Activated T-cell treated with anti-CD3 and anti-CD28 coated beads for 24 hours (primary cell): ENCODE measurements around the gene ELAVL2.

Experiments
- DNase-seq: peaks from one replicate; pipeline ENCODE4 v3.0.0-alpha.2; 2020; ENCODE audit warnings: low read depth

The ELAVL2 gene

DNA sequence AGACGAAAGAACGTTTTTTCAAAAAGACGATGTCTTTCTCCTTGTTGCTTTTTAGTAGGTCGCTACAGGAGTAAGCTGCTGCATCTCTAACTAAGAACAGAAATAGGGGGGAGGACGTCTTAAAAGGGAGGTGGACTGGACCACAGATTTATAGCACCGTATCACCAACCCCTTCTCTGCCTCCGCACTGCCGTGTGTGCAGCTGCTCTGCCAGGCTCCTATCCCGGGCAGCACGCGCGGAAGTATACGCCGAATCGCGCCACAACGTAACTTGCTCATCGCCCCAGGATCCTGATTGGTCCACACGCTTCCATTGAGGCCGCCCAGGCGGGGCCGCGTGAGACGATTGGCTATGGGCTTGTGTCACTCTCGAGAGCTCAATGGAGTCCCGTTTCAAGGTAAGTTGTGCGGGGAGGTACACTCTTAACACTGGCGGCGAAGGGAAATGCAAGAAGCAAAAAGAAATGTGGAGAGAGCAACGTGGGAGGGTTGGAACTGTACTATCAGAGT lies at the start of gene ELAVL2:
TSS of gene ELAVL2 (minus strand) at position 121 of the 510 bp plus-strand sequence. CDS start 64,006 bp downstream, outside the sequence.
- peak; percentile 18 for DNase-seq

DNA sequence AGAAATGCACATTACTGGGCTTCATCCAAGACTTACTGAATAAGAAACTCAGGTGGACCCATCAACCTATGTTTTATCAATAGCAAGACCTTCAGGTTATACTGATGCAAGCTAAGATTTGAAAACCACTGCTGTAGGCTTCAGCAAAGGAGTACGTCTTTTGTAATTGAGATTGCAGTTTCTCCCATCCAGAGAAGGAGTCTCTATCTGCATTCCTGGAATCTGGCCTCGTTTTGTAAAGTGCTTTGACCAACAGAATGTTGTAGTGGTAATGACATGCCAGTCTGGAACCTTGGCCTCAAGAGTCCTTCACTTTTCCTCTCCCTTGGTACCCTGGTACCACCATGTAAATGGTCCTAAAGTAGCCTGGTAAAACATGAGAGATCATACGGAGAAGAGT lies 32.2 kb upstream of the ELAVL2 start:
- DNase-seq = no peak

DNA sequence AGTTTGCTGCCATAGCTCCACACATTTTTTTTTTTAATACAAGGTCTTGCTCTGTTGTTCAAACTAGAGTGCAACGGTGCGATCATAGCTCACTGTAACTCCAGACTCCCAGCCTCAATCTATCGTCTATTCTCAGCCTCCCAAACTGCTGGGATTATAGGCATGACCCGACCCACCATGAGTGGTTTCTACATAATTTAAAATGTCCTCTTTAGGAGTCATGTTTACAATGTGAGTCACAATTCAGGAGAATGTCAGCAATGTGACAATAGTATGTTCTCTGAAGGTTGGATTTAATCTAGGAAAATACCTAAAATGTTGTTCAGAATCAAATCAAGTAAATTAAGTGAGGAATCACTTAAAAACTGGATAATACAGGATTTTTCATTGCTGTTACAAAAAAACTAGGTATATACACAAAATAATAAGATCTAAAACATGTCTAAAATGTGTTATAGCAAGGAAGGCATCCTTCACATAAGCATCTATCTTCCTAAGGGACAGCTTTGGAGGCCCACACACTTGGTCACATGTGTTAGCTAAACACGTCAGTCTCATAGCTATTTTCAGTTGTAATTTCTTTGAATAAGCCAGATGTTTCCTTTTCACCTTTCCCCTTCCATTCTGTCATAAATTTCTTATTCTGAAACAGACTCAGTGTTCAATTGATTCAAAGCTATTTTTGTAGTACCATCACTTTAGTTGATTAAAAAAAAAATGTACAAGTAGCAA lies 30.0 kb upstream of the ELAVL2 start:
- no peak for DNase-seq

DNA sequence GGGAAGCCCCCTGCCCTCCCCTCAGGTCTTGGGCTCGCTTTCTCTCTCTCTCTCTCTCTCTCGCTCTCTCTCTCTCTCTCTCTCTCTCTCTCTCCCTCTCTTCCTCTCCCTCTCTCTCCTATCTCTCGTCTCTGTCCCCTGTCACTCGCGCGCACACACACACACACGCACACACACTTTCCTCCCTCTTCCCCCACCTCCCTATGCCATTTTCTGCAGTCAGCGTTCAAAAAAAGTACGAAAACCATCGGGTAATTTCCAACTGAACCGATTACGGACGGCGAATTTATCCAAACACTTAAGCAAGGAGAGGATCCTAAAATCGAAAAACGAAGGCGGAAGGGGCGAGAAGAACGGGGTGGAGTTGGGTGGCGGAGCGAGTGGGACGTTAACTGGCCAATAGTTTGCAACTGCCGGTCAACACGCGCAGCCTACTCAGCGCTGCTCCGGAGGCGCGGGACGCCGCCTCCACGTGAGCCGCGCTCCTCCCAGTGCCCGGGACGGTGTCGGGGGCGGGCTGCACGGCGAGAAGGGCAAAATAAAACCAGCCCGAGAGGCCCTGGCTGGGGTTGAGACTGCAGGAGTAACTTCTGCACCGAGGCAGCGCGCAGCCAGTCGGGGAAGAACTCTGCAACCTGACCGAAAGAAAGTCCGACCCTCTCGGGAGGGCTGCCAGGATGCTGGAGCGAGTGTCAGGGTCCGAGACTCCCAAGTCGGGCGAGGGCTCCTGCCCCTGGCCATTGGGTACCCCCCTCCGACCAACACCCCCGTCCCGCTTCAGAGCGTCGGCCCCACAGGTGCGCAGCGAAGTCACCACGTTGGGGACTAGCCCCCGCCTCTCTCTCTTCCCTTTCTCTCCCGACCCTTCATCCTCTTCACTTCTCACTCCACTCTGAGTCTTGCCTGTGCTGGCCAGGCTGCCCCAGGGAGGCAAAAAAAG lies 24.9 kb upstream of the ELAVL2 start:
- DNase-seq = no peak

DNA sequence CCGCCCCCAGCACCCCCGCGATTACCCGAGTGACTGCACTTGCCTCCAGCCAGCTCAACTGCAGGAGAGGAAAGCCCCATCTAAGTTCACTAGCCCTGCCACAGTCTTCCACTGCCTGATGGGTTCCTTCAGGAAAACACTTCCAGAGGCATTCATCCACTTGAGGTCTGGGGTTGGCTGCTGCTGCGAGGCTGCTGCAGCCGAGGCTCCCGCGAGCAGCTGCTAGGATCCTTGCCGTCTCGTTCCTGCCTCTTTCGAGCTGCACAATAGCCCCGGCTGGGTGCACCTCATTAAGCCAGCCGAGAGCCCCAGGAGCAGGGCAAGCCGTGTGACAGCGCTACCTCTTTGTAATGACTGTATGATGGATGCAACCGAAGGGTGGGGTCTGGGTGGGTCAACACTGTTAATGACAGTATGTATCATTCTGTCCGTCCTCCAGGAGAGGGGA lies 24.2 kb upstream of the ELAVL2 start:
- DNase-seq = no peak

DNA sequence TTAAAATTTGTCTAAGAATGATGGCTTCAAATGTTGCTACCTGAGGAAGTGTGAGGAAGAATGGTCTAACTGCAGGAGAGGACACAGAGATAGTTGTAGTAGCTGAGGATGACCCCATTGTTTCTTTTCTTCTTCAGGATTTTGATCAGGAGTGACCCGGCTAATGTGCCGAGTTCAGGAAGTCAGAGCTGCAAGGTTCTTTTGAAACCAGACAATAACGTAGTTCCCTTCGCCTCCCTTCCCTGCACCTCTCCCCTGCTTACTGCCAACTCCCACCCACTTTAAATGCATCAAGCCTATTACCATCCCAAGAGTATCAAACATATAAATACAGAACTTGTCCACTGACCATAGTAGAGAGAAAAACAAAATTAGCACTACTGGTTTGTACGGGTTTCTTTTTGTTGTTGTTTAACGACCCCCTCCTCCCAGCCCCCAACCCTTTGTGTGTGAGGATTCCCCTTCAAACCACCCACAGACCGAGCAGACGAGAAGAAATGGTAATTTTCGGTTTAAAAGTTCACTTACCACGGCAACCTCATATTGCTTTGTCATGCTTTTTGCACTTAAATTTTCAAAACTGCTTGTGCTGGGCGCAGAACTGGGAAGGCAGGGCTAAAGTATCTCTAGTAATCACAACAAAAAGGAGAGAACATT lies 23.5 kb upstream of the ELAVL2 start:
- DNase-seq = no peak

DNA sequence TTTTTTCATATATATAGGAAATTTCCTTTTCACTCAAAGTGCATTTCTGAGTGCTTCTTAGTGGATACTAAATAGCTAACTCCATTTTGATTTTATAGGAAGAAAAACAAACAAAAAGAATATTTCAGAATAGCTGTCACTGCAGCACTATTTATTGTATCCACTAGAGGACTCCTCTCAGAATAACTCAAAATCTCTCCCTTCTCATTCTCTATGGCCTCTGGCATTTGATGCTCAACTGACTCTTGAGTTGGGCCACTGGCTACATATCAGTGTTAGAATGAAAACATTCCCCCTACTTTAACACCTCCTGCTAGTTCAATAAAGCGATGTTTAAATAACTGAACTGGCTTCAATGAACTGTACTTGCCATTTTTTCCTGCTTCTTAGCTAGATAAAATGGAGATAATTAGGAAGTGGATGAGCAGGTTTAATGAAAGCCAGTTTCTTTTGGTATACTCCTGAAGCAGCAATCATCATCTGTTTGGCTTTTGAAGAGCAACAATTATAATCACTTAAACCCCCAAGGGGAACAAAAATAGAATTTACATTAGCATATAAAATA lies 16.6 kb upstream of the ELAVL2 start:
- DNase-seq = no peak

DNA sequence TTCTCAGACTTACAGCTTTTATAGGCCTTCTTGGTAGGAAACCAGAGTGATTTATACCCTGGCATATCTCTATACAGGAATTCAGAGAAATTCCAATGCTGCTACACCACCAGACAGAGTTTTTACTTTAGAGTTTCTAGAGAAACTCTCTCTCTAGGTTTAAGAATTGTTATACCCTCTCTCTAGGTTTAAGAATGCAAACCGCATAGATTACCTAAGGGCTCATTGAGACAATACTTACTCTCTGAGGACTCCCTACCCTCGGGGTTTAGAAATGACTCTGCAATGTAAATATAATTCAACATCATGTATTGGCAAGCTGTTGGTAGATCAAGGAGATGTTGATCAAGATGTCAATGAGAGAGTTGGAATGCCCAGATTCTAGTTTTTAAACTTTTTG lies 15.3 kb upstream of the ELAVL2 start:
- DNase-seq = no peak

DNA sequence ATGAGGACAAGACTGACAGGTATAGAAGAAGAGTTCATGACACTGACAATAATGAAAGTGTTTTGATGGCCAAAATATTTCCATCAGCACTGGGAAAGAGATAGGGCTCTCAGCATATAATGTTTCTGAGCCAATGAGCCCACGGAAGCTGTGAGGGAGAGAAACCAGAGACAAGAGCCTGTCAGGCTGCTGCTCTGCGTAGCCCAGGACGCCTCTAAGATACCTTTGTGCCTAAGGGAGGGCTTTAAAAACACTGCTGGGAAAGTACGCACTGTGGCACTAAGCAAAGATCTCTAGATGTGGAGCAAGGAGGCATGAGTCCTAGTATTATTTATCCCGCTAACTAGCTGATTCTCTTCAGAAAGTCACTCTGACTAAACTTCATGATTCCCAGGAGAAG lies 11.0 kb upstream of the ELAVL2 start:
- DNase-seq = no peak

DNA sequence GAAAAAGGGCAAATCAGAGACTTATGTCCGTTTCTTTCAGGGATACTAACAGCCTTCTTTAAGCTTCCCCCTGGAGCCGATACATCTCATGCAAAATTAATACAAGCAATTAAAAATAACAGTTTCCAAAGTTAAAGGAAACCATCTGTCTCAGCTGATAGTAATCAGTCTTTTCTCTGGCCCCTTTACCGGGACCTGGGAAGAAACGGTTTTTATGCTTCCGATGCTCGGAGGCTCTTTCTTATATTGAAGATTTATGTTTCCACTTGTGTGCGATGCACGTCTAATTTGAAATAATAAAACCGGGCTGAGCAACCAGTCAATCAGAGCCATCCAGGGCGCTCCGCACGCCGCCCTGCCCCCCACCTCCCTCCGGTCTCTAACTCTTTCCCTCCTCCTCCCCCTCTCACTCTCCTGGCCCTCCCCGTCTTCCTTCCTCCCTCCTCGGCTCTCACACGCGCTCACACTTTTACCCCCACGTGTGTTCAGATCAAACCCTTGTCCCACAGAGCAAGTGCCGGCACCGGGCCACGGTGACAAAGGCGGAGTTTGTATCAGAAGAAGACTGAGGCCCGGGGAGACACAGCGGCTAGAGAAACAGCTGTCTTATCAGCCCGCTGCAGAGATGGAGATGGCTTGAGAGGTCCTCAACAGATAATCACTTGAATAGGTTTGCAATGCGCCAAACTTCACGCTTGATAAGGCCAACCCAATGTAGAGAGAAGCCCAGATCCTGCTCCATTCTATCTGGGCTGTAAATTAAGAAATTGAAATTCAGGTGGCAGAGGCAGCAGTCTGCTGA lies 5.1 kb upstream of the ELAVL2 start:
- no peak for DNase-seq

DNA sequence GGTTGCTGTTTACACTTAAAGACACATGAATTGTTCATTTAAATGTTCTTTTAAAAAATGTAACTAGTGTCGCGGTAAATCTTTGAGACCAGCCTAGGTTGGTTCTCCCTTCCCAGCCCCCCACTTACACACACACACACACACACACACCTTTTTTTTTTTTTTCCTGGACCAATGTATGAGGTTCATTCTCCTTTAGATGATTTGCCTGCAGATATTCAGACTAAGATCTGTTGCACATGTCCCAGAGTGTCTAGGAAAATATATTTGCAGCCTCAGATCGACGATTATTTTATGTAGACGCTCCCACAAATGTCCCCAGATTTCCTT lies 4.4 kb upstream of the ELAVL2 start:
- DNase-seq = no peak

DNA sequence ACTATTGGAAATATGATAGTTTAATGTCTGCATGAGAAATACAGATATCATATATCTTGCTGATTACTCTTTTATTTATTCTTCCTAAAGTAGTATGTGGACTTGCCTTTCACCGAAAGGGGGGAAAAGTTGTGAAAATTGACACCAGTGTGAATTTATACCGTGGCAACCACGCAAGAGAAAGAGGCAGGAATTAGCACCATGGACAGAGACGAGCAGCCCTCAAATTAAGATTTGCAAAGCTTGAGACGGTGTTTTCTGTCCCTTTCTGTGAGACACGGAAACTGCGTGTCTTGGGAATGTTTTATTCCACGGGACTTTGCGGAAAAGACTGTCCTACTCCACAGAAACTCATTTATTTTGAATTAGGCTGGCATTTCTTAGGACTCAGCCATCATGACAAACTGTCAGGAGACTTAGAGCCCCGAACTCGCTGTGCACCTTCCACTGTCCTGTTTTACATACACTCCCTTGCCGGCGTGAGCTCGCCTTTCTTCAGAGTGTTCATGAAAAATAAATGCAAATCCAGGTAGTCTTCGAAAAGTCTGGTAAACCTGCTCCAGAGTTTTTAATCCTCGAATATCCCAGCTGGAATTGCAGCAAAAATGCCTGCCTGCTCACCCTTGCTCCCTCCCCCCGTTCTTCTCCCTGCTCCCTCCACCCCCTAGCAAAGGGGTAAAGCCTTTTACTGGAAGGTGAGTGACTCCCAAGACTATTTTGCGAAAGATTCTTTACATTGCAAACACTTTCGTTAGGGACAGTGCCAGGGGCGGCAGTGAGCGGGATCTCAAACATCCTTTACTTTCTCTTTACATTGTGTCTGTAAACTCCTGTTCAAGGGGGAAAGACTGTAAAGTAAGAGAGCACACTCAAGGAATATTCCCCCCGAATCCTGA lies 3.8 kb upstream of the ELAVL2 start:
- no peak for DNase-seq

DNA sequence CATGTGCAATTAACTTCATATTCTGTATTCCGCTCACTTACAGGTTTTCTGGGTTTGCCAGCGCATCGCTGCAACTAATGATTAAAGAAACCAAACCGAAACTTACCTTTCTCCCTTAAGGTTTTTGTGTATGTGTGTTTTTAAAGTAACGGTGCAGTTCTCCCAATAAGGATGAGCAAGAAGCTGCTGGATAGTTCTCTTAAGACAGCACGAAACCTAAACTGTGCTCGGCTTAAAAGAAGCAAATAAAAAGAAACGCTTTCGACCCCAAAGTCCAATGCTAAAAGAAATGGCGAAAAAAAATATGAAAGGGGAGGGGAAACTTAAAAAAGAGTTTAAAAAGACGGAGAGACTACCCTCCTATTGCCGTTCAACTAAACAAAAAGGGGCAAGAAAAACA lies 340 bp downstream of the ELAVL2 start:
- DNase-seq = no peak

DNA sequence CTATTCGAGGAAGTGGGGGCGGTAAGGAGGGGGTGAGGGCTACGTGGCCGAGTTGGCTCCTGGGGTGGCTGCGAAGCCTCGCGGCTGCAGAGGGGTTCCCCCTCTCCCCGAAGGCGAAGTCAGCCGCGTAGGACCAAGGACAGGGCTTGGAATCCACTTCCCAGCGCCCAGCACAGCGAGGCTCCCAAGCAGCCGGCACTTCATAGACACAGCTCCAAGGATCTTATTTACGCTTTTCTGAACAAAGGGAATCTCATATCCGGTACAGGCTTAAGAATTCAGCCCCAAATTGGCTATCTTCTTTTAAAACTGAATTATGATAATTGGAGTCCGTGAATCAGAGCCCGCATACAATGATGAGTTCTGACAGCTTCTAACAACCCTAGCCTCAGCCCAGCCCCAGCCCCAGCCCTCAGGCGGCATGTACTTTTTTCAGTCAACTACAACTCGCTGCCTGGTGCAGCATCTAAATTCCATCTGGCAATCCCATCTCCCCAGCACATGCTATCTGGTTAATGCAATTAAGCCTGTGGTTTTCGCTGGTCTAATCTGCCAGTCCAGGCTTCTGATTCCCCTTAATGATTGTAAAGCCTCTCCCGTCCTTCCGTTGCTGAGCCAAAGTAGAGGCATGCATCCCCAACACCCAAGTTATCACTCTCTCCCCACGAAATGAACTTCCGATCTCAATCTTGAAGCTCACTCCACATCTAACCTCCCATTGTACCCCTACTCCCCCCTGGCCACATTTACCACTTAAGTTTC lies 1.0 kb downstream of the ELAVL2 start:
- no peak for DNase-seq

DNA sequence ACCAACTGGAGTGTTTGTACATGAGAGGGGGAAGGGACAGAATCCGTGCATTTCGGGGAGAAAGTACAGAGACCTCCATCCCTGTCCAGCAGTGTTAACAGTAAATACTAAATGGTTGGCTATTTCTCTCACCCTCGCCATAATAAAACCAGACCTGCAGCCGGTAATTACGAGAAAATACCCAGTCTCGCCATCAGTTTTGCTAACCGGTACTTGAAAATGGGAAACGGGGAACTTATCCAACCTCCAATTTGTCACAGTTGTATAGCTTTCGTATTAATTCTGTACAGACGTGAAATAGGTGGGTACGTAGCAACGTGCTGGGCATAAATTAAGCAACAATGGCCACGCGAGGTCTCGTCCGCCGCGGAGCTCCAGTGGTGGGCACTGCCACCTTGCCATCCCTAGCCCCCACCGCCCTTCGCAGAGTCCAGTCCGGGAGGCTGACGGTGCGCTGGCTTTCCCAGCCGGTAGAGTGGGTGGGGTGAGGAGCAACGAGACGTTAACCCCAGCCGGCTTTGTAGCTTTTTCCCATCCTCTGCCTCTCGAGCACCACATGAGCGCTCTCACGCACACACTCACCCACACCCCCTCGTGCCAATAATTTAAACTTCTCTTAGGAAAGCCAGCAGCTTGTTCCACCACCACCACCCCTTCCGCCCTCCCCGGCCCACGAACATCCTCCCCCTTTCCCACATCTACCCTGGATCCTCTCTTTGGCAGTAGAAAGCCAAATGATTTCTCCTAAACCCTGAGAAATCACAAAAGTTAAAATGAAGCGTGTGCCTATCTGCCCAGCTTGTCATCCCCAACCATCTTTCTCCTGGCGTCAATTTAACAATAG lies 1.8 kb downstream of the ELAVL2 start:
- no peak for DNase-seq

DNA sequence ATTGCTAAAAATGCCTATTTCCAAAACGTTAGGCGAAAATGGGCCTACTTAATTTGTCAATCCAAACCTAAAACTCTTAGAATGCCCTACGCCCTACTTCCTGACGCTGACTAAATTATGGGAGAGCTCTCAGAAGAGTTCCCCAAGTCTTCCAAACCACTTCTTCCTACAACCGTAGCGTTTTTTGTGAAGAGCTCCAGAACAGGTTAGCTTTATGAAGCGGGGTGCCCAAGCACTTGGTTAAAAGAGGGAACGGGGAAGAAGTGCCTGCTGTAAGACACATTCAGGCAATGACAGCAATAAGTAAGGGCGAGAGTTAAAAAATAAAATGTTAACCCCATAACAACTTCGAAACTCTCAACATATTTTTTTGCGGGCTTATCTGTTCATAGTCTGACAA lies 2.8 kb downstream of the ELAVL2 start:
- no peak for DNase-seq

DNA sequence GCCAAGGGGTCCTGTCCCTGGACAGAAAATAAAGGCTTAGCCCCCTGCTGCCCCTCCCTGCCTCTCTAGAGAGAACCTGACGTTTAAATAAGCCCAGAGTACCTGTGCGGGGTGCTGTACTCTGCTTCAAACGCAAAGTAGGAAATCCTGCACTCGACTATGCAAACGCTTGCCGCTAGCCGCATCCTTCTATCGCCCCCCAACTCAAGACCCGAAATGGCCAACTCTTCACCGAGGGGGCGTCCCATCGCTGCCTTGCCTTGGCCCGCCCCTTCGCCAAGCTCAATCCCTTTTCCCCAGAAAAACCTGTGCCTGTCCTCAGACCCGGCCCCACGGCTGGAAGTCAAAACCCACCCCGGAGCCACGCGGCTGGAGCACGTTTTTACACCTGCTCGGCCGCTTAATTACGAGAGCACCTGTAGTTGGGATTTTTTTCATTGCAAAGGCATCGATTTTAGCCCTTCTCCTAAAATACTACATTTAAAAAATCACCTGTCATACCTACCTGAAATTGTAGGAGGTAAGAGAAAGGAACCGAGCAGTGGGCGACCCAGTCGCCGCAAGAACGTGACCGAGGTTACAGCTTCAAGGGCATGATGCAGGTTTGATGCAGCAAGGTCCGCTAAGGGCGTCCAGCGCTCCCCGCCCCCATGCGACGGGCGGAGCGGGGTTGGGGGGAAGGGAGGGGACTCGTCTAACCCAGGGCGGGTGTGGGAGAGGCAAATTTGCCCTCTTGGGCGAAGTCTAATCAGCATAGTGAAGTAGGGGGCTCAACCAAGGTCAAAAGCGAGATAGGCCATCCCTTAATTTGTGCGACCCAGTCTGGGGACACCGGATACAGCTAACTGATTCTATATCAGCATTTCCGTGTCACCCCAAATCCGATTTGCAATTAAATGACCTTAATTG lies 3.5 kb downstream of the ELAVL2 start:
- DNase-seq = no peak
